ENCODE results near the gene EPHB3. TPM values are rescaled to one million over a fixed set of nuclear protein-coding genes. Genes with fewer than 3 reads are reported as not detected.

EPHB3 gene
- total RNA-seq, 1 experiment from 2014 or later: not detected

DNA sequence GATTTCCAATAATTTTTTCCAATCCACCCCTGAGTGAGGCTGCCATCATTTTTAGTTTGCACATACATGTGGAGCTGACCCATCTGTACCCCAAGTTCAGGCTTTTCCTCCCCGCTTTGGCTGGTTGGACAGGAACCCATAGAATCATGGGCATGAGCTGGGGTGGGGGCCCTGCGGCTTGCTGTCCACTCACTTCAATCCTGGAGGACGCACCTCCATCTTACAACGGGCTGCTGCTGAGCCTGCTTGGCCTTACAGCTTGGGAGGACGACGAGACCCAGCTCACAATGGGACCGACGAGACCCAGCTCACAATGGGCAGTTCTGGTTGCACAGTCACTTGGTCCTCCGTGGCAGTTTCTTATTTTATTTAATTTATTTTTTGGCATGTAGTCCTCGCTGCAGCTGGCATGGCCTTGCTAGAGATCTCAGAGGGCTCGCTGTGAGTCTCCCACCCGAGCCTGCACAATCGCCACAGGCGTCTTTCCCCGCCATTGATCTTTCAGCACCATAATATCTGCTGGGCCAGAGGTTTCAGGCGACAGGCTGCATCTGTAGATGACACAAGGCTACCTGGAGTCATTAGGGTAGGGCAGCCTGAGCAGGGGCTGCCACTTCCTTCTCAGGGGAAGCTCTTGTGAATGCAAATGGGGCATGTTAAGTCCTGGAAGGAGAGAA is 19.6 kb upstream of the EPHB3 start:
- no peak for DNase-seq
- H3K4me1 ChIP-seq (ENCODE audit: low read length): peaks cover 6% of the 10 kb centered on the region
- no peaks in the 10 kb centered on the region for H3K27me3 ChIP-seq (ENCODE audit: low read length)
- H3K9ac ChIP-seq (ENCODE audit: low read length): no peak overlapping the region
- H3K79me2 ChIP-seq (ENCODE audit: low read length): no peaks in the 10 kb centered on the region
- no peak overlapping the region for H2AFZ ChIP-seq (ENCODE audit: low read length)
- no peaks in the 10 kb centered on the region for H3K9me3 ChIP-seq (ENCODE audit: low read length)
- no peaks in the 10 kb centered on the region for H3K9me2 ChIP-seq (replicated peaks; ENCODE audit: insufficient read depth, low read length)
- H3K27ac ChIP-seq (ENCODE audit: low read length): no peak overlapping the region
- H3K4me3 ChIP-seq (ENCODE audit: low read length): no peak overlapping the region
- no peaks in the 10 kb centered on the region for H3K36me3 ChIP-seq (ENCODE audit: insufficient read depth, low read length)
- H4K20me1 ChIP-seq (ENCODE audit: insufficient read depth, low read depth, low read length): no peaks in the 10 kb centered on the region
- no peak overlapping the region for H3K4me2 ChIP-seq (ENCODE audit: low read depth, low read length, poor library complexity, severe bottlenecking)

DNA sequence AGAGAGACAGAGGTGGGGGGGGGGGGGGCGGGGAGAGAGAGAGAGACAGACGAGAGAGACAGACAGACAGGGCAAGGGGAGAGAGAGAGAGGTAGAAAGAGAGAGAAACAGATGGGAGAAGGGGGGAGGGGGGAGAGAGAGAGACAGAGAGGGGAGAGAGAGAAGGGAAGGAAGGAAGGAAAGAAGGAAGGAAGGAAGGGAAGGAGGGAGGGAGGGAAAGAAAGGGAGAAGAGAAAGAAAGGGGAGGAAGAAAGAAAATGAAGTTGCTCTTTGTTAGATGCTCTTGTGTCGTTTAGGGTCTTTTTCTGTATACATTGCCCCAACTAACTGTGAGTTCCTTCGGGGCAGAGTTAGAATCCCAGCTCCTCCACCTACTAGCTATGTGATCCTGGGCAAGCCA is 19.0 kb upstream of the EPHB3 start:
- H3K27me3 ChIP-seq (ENCODE audit: low read length): no peaks in the 10 kb centered on the region
- no peaks in the 10 kb centered on the region for H3K9me2 ChIP-seq (replicated peaks; ENCODE audit: insufficient read depth, low read length)
- DNase-seq: no peak
- H4K20me1 ChIP-seq (ENCODE audit: insufficient read depth, low read depth, low read length): no peaks in the 10 kb centered on the region
- H2AFZ ChIP-seq (ENCODE audit: low read length): no peak overlapping the region
- no peaks in the 10 kb centered on the region for H3K9me3 ChIP-seq (ENCODE audit: low read length)
- H3K4me3 ChIP-seq (ENCODE audit: low read length): no peak overlapping the region
- H3K9ac ChIP-seq (ENCODE audit: low read length): no peak overlapping the region
- no peak overlapping the region for H3K27ac ChIP-seq (ENCODE audit: low read length)
- no peaks in the 10 kb centered on the region for H3K79me2 ChIP-seq (ENCODE audit: low read length)
- H3K36me3 ChIP-seq (ENCODE audit: insufficient read depth, low read length): no peaks in the 10 kb centered on the region
- H3K4me1 ChIP-seq (ENCODE audit: low read length): peaks cover 6% of the 10 kb centered on the region
- no peak overlapping the region for H3K4me2 ChIP-seq (ENCODE audit: low read depth, low read length, poor library complexity, severe bottlenecking)

DNA sequence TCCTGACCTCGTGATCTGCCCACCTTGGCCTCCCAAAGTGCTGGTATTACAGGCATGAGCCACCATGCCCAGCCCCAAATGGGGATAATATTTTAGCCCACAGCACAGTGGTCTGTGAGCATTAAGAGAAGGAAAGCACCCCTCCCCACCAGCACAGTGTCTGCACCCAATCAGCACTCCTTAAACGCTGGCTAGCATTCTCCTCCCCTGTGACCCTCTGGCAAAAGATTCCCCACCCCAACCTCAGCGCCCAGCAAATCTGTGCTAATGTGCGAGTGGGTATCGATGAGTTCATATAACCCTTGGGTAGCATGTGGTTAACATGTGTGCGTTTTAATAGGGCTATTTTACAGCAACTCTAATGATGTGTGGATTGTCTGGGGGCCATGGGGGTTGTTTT is 18.3 kb upstream of the EPHB3 start:
- Histone ChIP-seq H3K4me1 (ENCODE audit: low read length) (peaks cover 6% of the 10 kb centered on the region), H3K27me3 (ENCODE audit: low read length) (no peaks in the 10 kb centered on the region), H3K36me3 (ENCODE audit: insufficient read depth, low read length) (no peaks in the 10 kb centered on the region), H3K4me2 (ENCODE audit: low read depth, low read length, poor library complexity, severe bottlenecking) (no peak overlapping the region), H3K9ac (ENCODE audit: low read length) (no peak overlapping the region), H3K27ac (ENCODE audit: low read length) (no peak overlapping the region), H2AFZ (ENCODE audit: low read length) (no peak overlapping the region), H3K9me3 (ENCODE audit: low read length) (no peaks in the 10 kb centered on the region), H3K9me2 (replicated peaks; ENCODE audit: insufficient read depth, low read length) (no peaks in the 10 kb centered on the region), H3K4me3 (ENCODE audit: low read length) (no peak overlapping the region), H4K20me1 (ENCODE audit: insufficient read depth, low read depth, low read length) (no peaks in the 10 kb centered on the region), H3K79me2 (ENCODE audit: low read length) (no peaks in the 10 kb centered on the region)
- no peak for DNase-seq

DNA sequence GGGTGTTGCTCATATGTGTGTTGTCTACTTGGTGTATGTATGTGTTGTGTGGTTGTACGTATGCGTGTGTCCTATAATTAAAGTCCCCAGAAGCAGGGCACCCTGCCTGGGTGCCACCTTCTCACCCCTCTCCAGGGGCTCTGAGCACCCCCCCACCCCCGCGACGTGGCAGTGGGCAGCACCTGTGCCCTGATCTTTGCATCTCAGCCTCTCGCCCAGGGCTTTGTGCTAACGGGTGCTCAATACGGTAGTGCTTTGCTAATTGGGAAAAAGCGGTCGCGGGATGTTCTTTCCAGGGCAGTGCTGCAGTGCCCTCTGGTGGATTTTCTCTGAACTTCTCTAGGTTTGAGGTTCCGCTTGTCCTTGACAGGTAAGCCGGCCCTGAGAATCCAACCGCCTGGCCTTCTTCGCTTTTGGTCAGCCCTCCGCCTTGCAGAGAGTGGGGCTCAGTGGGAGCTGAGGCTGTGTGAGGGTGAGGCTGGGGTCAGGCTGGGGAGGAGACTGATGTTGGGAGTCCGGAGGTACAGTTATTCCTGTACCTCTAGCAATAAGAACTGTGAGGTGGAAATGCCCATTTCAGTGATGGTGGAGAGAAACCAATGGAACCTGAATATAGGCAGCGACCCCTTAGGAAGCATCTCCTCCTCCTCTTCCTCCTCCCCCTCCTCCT is 17.6 kb upstream of the EPHB3 start:
- peak; percentile 98 for DNase-seq
- H3K27me3 ChIP-seq (ENCODE audit: low read length): no peaks in the 10 kb centered on the region
- no peaks in the 10 kb centered on the region for H3K9me2 ChIP-seq (replicated peaks; ENCODE audit: insufficient read depth, low read length)
- H3K79me2 ChIP-seq (ENCODE audit: low read length): no peaks in the 10 kb centered on the region
- no peak overlapping the region for H3K4me3 ChIP-seq (ENCODE audit: low read length)
- H3K36me3 ChIP-seq (ENCODE audit: insufficient read depth, low read length): no peaks in the 10 kb centered on the region
- H3K9me3 ChIP-seq (ENCODE audit: low read length): no peaks in the 10 kb centered on the region
- H4K20me1 ChIP-seq (ENCODE audit: insufficient read depth, low read depth, low read length): no peaks in the 10 kb centered on the region
- H3K9ac ChIP-seq (ENCODE audit: low read length): no peak overlapping the region
- peaks cover 6% of the 10 kb centered on the region for H3K4me1 ChIP-seq (ENCODE audit: low read length)
- no peak overlapping the region for H3K4me2 ChIP-seq (ENCODE audit: low read depth, low read length, poor library complexity, severe bottlenecking)
- H2AFZ ChIP-seq (ENCODE audit: low read length): no peak overlapping the region
- no peak overlapping the region for H3K27ac ChIP-seq (ENCODE audit: low read length)

DNA sequence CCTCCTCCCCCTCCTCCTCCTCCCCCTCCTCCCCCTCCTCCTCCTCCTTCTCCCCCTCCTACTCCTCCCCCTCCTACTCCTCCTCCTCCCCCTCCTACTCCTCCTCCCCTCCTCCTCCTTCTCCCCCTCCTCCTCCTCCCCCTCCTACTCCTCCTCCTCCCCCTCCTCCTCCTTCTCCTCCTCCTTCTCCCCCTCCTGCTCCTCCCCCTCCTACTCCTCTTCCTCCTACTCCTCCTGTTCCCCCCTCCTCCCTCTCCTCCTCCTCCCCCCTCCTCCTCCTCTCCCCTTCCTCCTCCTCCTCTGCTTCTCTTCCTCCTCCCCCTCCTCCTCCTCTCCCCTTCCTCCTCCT is 17.1 kb upstream of the EPHB3 start:
- Histone ChIP-seq H3K9ac (ENCODE audit: low read length) (no peak overlapping the region), H3K4me3 (ENCODE audit: low read length) (no peak overlapping the region), H3K4me1 (ENCODE audit: low read length) (peaks cover 6% of the 10 kb centered on the region), H3K9me3 (ENCODE audit: low read length) (no peaks in the 10 kb centered on the region), H2AFZ (ENCODE audit: low read length) (no peak overlapping the region), H3K27me3 (ENCODE audit: low read length) (no peaks in the 10 kb centered on the region), H3K36me3 (ENCODE audit: insufficient read depth, low read length) (no peaks in the 10 kb centered on the region), H3K27ac (ENCODE audit: low read length) (no peak overlapping the region), H3K9me2 (replicated peaks; ENCODE audit: insufficient read depth, low read length) (no peaks in the 10 kb centered on the region), H4K20me1 (ENCODE audit: insufficient read depth, low read depth, low read length) (no peaks in the 10 kb centered on the region), H3K4me2 (ENCODE audit: low read depth, low read length, poor library complexity, severe bottlenecking) (no peak overlapping the region), H3K79me2 (ENCODE audit: low read length) (no peaks in the 10 kb centered on the region)
- DNase-seq: no peak

DNA sequence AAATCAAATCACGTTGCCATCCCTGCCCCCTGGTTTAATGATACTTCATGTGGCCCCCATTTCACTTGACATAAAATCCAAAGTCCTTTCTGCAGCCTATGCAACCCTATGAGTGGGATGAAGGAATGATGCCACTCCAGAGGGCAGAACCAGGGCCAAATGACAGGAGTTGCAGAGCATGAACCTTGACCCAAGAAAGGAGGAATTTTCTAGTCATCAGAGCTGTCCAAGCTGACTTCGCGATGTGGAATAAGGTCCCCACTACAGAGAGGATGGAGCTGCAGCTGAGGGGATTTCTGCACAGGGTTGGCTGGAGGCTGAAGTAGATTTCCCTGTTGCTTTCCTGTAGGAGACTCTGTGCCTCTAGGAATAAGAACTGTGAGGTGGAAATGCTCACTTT is 15.8 kb upstream of the EPHB3 start:
- no peaks in the 10 kb centered on the region for H3K9me3 ChIP-seq (ENCODE audit: low read length)
- DNase-seq: no peak
- H3K4me2 ChIP-seq (ENCODE audit: low read depth, low read length, poor library complexity, severe bottlenecking): no peak overlapping the region
- H3K9ac ChIP-seq (ENCODE audit: low read length): no peak overlapping the region
- no peak overlapping the region for H3K4me3 ChIP-seq (ENCODE audit: low read length)
- no peaks in the 10 kb centered on the region for H3K36me3 ChIP-seq (ENCODE audit: insufficient read depth, low read length)
- H3K27me3 ChIP-seq (ENCODE audit: low read length): no peaks in the 10 kb centered on the region
- H3K9me2 ChIP-seq (replicated peaks; ENCODE audit: insufficient read depth, low read length): no peaks in the 10 kb centered on the region
- peaks cover 6% of the 10 kb centered on the region for H3K4me1 ChIP-seq (ENCODE audit: low read length)
- no peaks in the 10 kb centered on the region for H4K20me1 ChIP-seq (ENCODE audit: insufficient read depth, low read depth, low read length)
- no peak overlapping the region for H3K27ac ChIP-seq (ENCODE audit: low read length)
- no peaks in the 10 kb centered on the region for H3K79me2 ChIP-seq (ENCODE audit: low read length)
- H2AFZ ChIP-seq (ENCODE audit: low read length): no peak overlapping the region

DNA sequence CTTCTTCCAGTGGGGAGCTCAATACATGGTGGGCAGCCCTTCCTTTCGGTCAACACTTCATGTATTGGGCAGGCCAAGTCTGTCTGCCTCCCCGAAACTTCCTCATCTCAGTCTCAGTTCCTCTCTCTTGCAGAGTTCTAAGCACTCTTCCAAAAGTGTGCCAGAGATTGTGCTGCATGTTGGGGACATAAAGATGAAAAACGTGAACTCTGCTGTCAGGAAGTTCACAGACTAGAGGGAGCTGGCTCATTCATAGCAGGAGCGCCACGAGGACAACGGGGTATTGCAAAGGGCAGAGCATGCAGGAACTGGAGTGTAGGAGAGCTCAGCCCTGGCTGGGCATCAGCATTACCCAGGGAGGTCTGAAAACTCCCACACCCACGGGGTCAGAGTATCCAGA is 15.3 kb upstream of the EPHB3 start:
- no peak overlapping the region for H3K27ac ChIP-seq (ENCODE audit: low read length)
- H3K9me3 ChIP-seq (ENCODE audit: low read length): no peaks in the 10 kb centered on the region
- H3K4me2 ChIP-seq (ENCODE audit: low read depth, low read length, poor library complexity, severe bottlenecking): no peak overlapping the region
- no peaks in the 10 kb centered on the region for H3K36me3 ChIP-seq (ENCODE audit: insufficient read depth, low read length)
- no peaks in the 10 kb centered on the region for H4K20me1 ChIP-seq (ENCODE audit: insufficient read depth, low read depth, low read length)
- no peak overlapping the region for H2AFZ ChIP-seq (ENCODE audit: low read length)
- H3K79me2 ChIP-seq (ENCODE audit: low read length): no peaks in the 10 kb centered on the region
- no peaks in the 10 kb centered on the region for H3K27me3 ChIP-seq (ENCODE audit: low read length)
- no peak overlapping the region for H3K4me3 ChIP-seq (ENCODE audit: low read length)
- no peak overlapping the region for H3K9ac ChIP-seq (ENCODE audit: low read length)
- DNase-seq: peak; percentile 70
- peaks cover 6% of the 10 kb centered on the region for H3K4me1 ChIP-seq (ENCODE audit: low read length)
- H3K9me2 ChIP-seq (replicated peaks; ENCODE audit: insufficient read depth, low read length): no peaks in the 10 kb centered on the region

DNA sequence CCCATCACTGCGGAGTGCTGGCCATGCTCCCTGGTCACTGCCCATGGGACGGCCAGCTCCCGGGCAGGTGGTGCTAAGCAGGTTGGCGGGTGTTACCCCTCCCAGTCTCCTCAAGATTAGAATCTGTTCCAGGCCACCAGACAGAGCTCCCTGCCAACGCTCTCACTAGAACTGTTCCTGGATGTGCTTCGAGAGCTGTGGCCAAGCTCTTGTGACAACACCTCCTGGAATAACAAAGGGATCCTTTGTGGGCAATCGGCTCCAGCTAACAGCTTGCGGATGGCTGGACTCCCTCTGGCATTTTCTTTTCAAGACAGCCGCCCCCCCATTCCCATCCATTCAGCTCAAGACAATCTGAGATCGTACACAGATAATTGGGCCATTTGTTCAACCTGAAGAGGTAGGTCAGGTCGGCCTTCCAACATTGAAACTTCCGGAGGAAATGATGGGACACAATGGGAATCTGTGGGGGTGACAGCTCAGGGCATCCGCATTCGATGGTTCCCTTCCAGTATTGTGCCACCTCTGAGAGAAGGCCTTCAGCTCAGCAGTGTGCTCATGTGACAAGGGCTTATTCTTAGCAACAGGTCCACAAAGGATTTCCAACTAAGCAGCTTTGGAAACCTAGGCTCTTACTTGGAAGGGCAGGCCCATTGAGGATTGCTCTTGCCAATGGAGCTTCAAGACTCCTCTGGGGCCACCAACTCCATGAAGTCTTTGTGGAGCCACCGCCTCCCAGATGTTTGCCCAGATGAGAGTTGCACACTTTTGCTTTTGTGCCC is 11.6 kb upstream of the EPHB3 start:
- H3K4me3 ChIP-seq (ENCODE audit: low read length): no peak overlapping the region
- no peak overlapping the region for H3K4me2 ChIP-seq (ENCODE audit: low read depth, low read length, poor library complexity, severe bottlenecking)

More for the DNA sequence above, 11.6 kb upstream of the EPHB3 start:
- H3K79me2 ChIP-seq (ENCODE audit: low read length): no peaks in the 10 kb centered on the region
- H3K9ac ChIP-seq (ENCODE audit: low read length): no peak overlapping the region
- no peaks in the 10 kb centered on the region for H3K27me3 ChIP-seq (ENCODE audit: low read length)
- no peaks in the 10 kb centered on the region for H3K9me3 ChIP-seq (ENCODE audit: low read length)
- H3K36me3 ChIP-seq (ENCODE audit: insufficient read depth, low read length): no peaks in the 10 kb centered on the region
- no peaks in the 10 kb centered on the region for H4K20me1 ChIP-seq (ENCODE audit: insufficient read depth, low read depth, low read length)
- no peak for DNase-seq
- H3K9me2 ChIP-seq (replicated peaks; ENCODE audit: insufficient read depth, low read length): no peaks in the 10 kb centered on the region
- peaks cover 6% of the 10 kb centered on the region for H3K4me1 ChIP-seq (ENCODE audit: low read length)
- no peak overlapping the region for H2AFZ ChIP-seq (ENCODE audit: low read length)
- no peak overlapping the region for H3K27ac ChIP-seq (ENCODE audit: low read length)
